ENCODE results near the gene OR5T2.
"Not testable (repeated sequence)": the region's sequence is repeated elsewhere in the genome, so short reads cannot be mapped to it uniquely, and the experiment has no call there.

The OR5T2 gene

DNA sequence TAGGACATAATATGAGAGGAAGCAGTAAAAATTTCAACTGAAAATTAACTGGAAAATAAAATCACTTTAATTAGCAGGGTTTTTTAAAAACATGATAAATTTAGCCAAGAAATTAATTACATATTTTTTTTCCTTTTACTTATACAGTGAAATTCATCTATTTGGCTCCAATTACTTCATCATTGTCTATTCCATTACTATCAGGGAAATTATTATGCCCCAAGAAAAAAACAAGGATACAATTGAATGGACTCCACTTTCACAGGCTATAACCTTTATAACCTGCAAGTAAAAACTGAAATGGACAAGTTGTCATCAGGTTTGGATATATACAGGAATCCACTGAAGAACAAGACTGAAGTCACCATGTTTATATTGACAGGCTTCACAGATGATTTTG lies 17.9 kb upstream of the OR5T2 start, which contains the start of gene OR5T3:
Gene OR5T3 (plus strand): TSS at position 301 of the 400 bp plus-strand sequence. CDS start 0 bp downstream, at position 301.
- H4K20me1 ChIP-seq (ENCODE audit: control insufficient read depth, insufficient read depth, low read depth, low read length) = no peaks in the 10 kb centered on the region
- no peak for TF ChIP-seq EZH2phosphoT487 (IDR thresholded peaks at IDR 0.05; ENCODE audit: borderline replicate concordance, low read length)
- TF ChIP-seq, protein P1, sequence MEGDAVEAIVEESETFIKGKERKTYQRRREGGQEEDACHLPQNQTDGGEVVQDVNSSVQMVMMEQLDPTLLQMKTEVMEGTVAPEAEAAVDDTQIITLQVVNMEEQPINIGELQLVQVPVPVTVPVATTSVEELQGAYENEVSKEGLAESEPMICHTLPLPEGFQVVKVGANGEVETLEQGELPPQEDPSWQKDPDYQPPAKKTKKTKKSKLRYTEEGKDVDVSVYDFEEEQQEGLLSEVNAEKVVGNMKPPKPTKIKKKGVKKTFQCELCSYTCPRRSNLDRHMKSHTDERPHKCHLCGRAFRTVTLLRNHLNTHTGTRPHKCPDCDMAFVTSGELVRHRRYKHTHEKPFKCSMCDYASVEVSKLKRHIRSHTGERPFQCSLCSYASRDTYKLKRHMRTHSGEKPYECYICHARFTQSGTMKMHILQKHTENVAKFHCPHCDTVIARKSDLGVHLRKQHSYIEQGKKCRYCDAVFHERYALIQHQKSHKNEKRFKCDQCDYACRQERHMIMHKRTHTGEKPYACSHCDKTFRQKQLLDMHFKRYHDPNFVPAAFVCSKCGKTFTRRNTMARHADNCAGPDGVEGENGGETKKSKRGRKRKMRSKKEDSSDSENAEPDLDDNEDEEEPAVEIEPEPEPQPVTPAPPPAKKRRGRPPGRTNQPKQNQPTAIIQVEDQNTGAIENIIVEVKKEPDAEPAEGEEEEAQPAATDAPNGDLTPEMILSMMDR (IDR thresholded peaks at IDR 0.05; ENCODE audit: low read depth, low read length, poor library complexity, severe bottlenecking) = no peak
- no peaks in the 10 kb centered on the region for H3F3A ChIP-seq (ENCODE audit: control insufficient read depth, insufficient read depth)
- no peaks in the 10 kb centered on the region for H3K9me2 ChIP-seq (replicated peaks; ENCODE audit: control insufficient read depth, low read length)
- H3K27ac ChIP-seq (ENCODE audit: low read depth, low read length) = no peak within 1 kb of the TSS
- H3K9me3 ChIP-seq (ENCODE audit: control insufficient read depth, insufficient read depth, low read length) = no peaks in the 10 kb centered on the region
- H3K36me3 ChIP-seq (ENCODE audit: control insufficient read depth, low read length) = no peaks in the 10 kb centered on the region
- H3K27me3 ChIP-seq (ENCODE audit: control insufficient read depth, low read length) = no peaks in the 10 kb centered on the region
- no peak within 1 kb of the TSS for H3K4me3 ChIP-seq (ENCODE audit: low read length)
- H3K4me1 ChIP-seq (ENCODE audit: control insufficient read depth, low read length) = no peaks in the 10 kb centered on the region
- H3K79me2 ChIP-seq (ENCODE audit: control insufficient read depth, low read length) = no peaks in the 10 kb centered on the region
- no peak within 1 kb of the TSS for H3K4me2 ChIP-seq (ENCODE audit: low read length)

DNA sequence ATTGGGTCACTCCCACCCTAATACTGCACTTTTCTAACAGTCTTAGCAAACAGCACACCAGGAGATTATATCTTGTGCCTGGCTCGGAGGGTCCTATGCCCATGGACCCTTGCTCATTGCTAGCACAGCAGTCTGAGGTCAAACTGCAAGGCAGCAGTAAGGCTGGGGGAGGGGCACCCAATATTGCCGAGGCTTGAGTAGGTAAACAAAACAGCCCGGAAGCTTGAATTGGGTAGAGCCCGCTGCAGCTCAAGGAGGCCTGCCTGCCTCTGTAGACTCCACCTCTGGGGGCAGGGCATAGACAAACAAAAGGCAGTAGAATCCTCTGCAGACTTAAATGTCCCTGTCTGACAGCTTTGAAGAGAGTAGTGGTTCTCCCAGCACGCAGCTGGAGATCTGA lies 14.3 kb downstream of the OR5T2 start:
- H3K27me3 ChIP-seq (ENCODE audit: control insufficient read depth, low read length); H3K36me3 ChIP-seq (ENCODE audit: control insufficient read depth, low read length); H3K79me2 ChIP-seq (ENCODE audit: control insufficient read depth, low read length); H3K9me2 ChIP-seq (replicated peaks; ENCODE audit: control insufficient read depth, low read length); H3F3A ChIP-seq (ENCODE audit: control insufficient read depth, insufficient read depth); H3K27ac ChIP-seq (ENCODE audit: low read depth, low read length); H3K9me3 ChIP-seq (ENCODE audit: control insufficient read depth, insufficient read depth, low read length); H3K4me1 ChIP-seq (ENCODE audit: control insufficient read depth, low read length); H4K20me1 ChIP-seq (ENCODE audit: control insufficient read depth, insufficient read depth, low read depth, low read length); H3K4me2 ChIP-seq (ENCODE audit: low read length); H3K4me3 ChIP-seq (ENCODE audit: low read length): not testable (repeated sequence)

DNA sequence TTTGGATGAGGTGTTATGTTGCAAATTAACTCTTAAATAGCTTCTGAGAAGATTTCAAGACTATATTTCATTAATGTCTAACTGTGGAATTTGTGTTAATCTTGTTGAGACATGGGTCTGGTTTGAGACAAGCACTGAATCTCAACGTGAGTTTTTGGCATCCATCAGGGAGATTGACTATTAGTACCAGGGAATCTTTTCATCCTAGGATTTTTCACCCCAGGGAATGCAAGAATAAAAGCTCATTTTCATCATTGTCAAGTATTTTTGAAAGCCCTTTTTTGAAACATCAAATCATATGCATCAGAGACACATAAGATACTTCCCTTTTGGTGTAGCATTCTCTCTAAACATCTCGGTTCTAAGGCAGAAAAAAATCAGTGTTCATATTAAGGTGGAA lies 19.5 kb downstream of the OR5T2 start:
- H3K4me2 ChIP-seq (ENCODE audit: low read length) = no peak overlapping the region
- no peak overlapping the region for H3K4me3 ChIP-seq (ENCODE audit: low read length)
- H3K4me1 ChIP-seq (ENCODE audit: control insufficient read depth, low read length) = no peaks in the 10 kb centered on the region

DNA sequence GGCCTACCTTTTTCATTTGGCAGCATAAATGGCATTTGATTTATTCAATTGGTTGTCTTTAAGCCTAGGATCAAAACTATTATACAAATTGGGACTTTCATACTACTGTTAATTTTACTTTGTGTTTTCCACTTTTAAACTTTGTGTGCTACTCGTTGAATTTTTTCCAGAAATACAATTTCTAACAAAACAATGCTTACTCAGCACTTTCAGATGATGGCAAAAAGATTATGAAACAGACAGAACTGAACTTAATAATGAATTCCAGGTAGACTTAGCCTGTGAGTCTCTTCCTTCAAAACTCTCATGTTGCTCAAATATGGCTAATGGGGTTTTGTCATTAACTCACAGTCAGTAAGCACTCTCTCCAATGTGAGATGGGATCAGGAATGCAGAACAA lies 26.3 kb downstream of the OR5T2 start:
- Histone ChIP-seq H3K27me3 (ENCODE audit: control insufficient read depth, low read length) (no peaks in the 10 kb centered on the region), H3K27ac (ENCODE audit: low read depth, low read length) (no peak overlapping the region), H3K4me1 (ENCODE audit: control insufficient read depth, low read length) (no peaks in the 10 kb centered on the region), H3K9me3 (ENCODE audit: control insufficient read depth, insufficient read depth, low read length) (peaks cover 4% of the 10 kb centered on the region; the same call in 1 of the 2 replicates), H3K79me2 (ENCODE audit: control insufficient read depth, low read length) (no peaks in the 10 kb centered on the region), H3K4me3 (ENCODE audit: low read length) (no peak overlapping the region), H3K36me3 (ENCODE audit: control insufficient read depth, low read length) (no peaks in the 10 kb centered on the region), H3K9me2 (replicated peaks; ENCODE audit: control insufficient read depth, low read length) (no peaks in the 10 kb centered on the region), H3K4me2 (ENCODE audit: low read length) (no peak overlapping the region), H3F3A (ENCODE audit: control insufficient read depth, insufficient read depth) (no peaks in the 10 kb centered on the region), H4K20me1 (ENCODE audit: control insufficient read depth, insufficient read depth, low read depth, low read length) (no peaks in the 10 kb centered on the region)
- TF ChIP-seq EZH2phosphoT487 (IDR thresholded peaks at IDR 0.05; ENCODE audit: borderline replicate concordance, low read length) = no peak
- TF ChIP-seq, protein P1 (IDR thresholded peaks at IDR 0.05; ENCODE audit: low read depth, low read length, poor library complexity, severe bottlenecking) = no peak

More for the DNA sequence above, 19.5 kb downstream of the OR5T2 start:
- Histone ChIP-seq H3F3A (ENCODE audit: control insufficient read depth, insufficient read depth) (no peaks in the 10 kb centered on the region), H3K27ac (ENCODE audit: low read depth, low read length) (no peak overlapping the region), H3K27me3 (ENCODE audit: control insufficient read depth, low read length) (no peaks in the 10 kb centered on the region), H3K9me3 (ENCODE audit: control insufficient read depth, insufficient read depth, low read length) (peaks cover 4% of the 10 kb centered on the region; the same call in 1 of the 2 replicates), H3K79me2 (ENCODE audit: control insufficient read depth, low read length) (no peaks in the 10 kb centered on the region), H3K9me2 (replicated peaks; ENCODE audit: control insufficient read depth, low read length) (no peaks in the 10 kb centered on the region), H3K36me3 (ENCODE audit: control insufficient read depth, low read length) (no peaks in the 10 kb centered on the region), H4K20me1 (ENCODE audit: control insufficient read depth, insufficient read depth, low read depth, low read length) (no peaks in the 10 kb centered on the region)
- TF ChIP-seq, protein P1 (IDR thresholded peaks at IDR 0.05; ENCODE audit: low read depth, low read length, poor library complexity, severe bottlenecking) = no peak
- TF ChIP-seq EZH2phosphoT487 (IDR thresholded peaks at IDR 0.05; ENCODE audit: borderline replicate concordance, low read length) = no peak

All from DOHH2 (cell line).